NCI-H226 (cell line): ENCODE results near the gene DLL1.
"Not testable (repeated sequence)": the region's sequence is repeated elsewhere in the genome, so short reads cannot be mapped to it uniquely, and the experiment has no call there.

Source experiments
- DNase-seq: peaks from one replicate; pipeline ENCODE4 v3.0.0-alpha.2; 2015

DLL1 gene

GRCh38 chr6:170267688-170268087, 23.2 kb downstream of the DLL1 start:
- DNase-seq, result no peak

- DNase-seq, result no peak
These were observed 24.6 kb downstream of the DLL1 start for GRCh38 chr6:170266061-170266825.

GRCh38 chr6:170265655-170266054, 25.2 kb downstream of the DLL1 start:
- DNase-seq, result no peak

GRCh38 chr6:170264644-170265043, 26.2 kb downstream of the DLL1 start:
- not testable (repeated sequence) for DNase-seq

GRCh38 chr6:170264086-170264485, 26.8 kb downstream of the DLL1 start:
- DNase-seq, result no peak

GRCh38 chr6:170263410-170263809, 27.5 kb downstream of the DLL1 start:
- DNase-seq, result no peak

GRCh38 chr6:170262489-170263088, 28.3 kb downstream of the DLL1 start:
- DNase-seq, result no peak

GRCh38 chr6:170261643-170262488, 29.0 kb downstream of the DLL1 start:
- DNase-seq, result no peak

- no peak for DNase-seq
These were observed 30.2 kb downstream of the DLL1 start for GRCh38 chr6:170260686-170261085.

- no peak for DNase-seq
These were observed 31.6 kb downstream of the DLL1 start for GRCh38 chr6:170259278-170259677.

GRCh38 chr6:170258407-170258806, 32.5 kb downstream of the DLL1 start:
- DNase-seq, result no peak

GRCh38 chr6:170257376-170257775, 33.5 kb downstream of the DLL1 start:
- DNase-seq, result no peak

GRCh38 chr6:170256641-170257040, 34.2 kb downstream of the DLL1 start:
- DNase-seq, result no peak

GRCh38 chr6:170255426-170256125, 35.3 kb downstream of the DLL1 start:
- DNase-seq, result no peak

- DNase-seq, result no peak
These were observed 36.3 kb downstream of the DLL1 start for GRCh38 chr6:170254315-170255213.

GRCh38 chr6:170253910-170254269, 37.0 kb downstream of the DLL1 start:
- no peak for DNase-seq

- DNase-seq, result no peak
These were observed 37.5 kb downstream of the DLL1 start for GRCh38 chr6:170253226-170253909.

- no peak for DNase-seq
These were observed 38.9 kb downstream of the DLL1 start for GRCh38 chr6:170251776-170252571.

- no peak for DNase-seq
These were observed 39.7 kb downstream of the DLL1 start for GRCh38 chr6:170250981-170251775.

- DNase-seq, result no peak
These were observed 40.4 kb downstream of the DLL1 start for GRCh38 chr6:170250455-170250854.
